ENCODE results near the gene CCDC68.

Gene CCDC68

GRCh38 chr18:54962919-54963645 lies 3.8 kb upstream of the CCDC68 start:
- in situ Hi-C loops (cut with HindIII; ENCODE audit: low sequenced_read_pairs): no loop called here

- in situ Hi-C loops (cut with HindIII; ENCODE audit: low sequenced_read_pairs): no loop called here
These were observed 2.6 kb upstream of the CCDC68 start for GRCh38 chr18:54961868-54962267.

- in situ Hi-C loops (cut with HindIII; ENCODE audit: low sequenced_read_pairs): no loop called here
These were observed 1.8 kb upstream of the CCDC68 start for GRCh38 chr18:54961016-54961423.

- in situ Hi-C loops (cut with HindIII; ENCODE audit: low sequenced_read_pairs): no loop called here
These were observed 936 bp upstream of the CCDC68 start for GRCh38 chr18:54960197-54960596.

GRCh38 chr18:54957996-54958395 lies 1.3 kb downstream of the CCDC68 start:
- in situ Hi-C loops (cut with HindIII; ENCODE audit: low sequenced_read_pairs): no loop called here

GRCh38 chr18:54957296-54957832 lies 1.9 kb downstream of the CCDC68 start:
- in situ Hi-C loops (cut with HindIII; ENCODE audit: low sequenced_read_pairs): no loop called here

GRCh38 chr18:54956506-54956905 lies 2.8 kb downstream of the CCDC68 start:
- in situ Hi-C loops (cut with HindIII; ENCODE audit: low sequenced_read_pairs): no loop called here

- in situ Hi-C loops (cut with HindIII; ENCODE audit: low sequenced_read_pairs): no loop called here
These were observed 7.2 kb downstream of the CCDC68 start for GRCh38 chr18:54952026-54952425.

GRCh38 chr18:54950221-54950620 lies 9.0 kb downstream of the CCDC68 start:
- in situ Hi-C loops (cut with HindIII; ENCODE audit: low sequenced_read_pairs): no loop called here

GRCh38 chr18:54949588-54949987 lies 9.7 kb downstream of the CCDC68 start:
- in situ Hi-C loops (cut with HindIII; ENCODE audit: low sequenced_read_pairs): no loop called here

GRCh38 chr18:54948350-54948837 lies 10.9 kb downstream of the CCDC68 start:
- in situ Hi-C loops (cut with HindIII; ENCODE audit: low sequenced_read_pairs): no loop called here

GRCh38 chr18:54947091-54947490 lies 12.2 kb downstream of the CCDC68 start:
- in situ Hi-C loops (cut with HindIII; ENCODE audit: low sequenced_read_pairs): no loop called here

GRCh38 chr18:54946149-54946581 lies 13.1 kb downstream of the CCDC68 start:
- in situ Hi-C loops (cut with HindIII; ENCODE audit: low sequenced_read_pairs): no loop called here

- in situ Hi-C loops (cut with HindIII; ENCODE audit: low sequenced_read_pairs): no loop called here
These were observed 13.6 kb downstream of the CCDC68 start for GRCh38 chr18:54945576-54946125.

- in situ Hi-C loops (cut with HindIII; ENCODE audit: low sequenced_read_pairs): no loop called here
These were observed 16.7 kb downstream of the CCDC68 start for GRCh38 chr18:54942569-54942968.

GRCh38 chr18:54942144-54942543 lies 17.1 kb downstream of the CCDC68 start:
- in situ Hi-C loops (cut with HindIII; ENCODE audit: low sequenced_read_pairs): no loop called here

- in situ Hi-C loops (cut with HindIII; ENCODE audit: low sequenced_read_pairs): no loop called here
These were observed 19.8 kb downstream of the CCDC68 start for GRCh38 chr18:54939361-54939917.

- in situ Hi-C loops (cut with HindIII; ENCODE audit: low sequenced_read_pairs): no loop called here
These were observed 20.8 kb downstream of the CCDC68 start for GRCh38 chr18:54938506-54938905.

- in situ Hi-C loops (cut with HindIII; ENCODE audit: low sequenced_read_pairs): no loop called here
These were observed 26.8 kb downstream of the CCDC68 start for GRCh38 chr18:54932472-54932871.

GRCh38 chr18:54931152-54931551 lies 28.1 kb downstream of the CCDC68 start:
- in situ Hi-C loops (cut with HindIII; ENCODE audit: low sequenced_read_pairs): no loop called here

GRCh38 chr18:54928236-54928635 lies 31.0 kb downstream of the CCDC68 start:
- in situ Hi-C loops (cut with HindIII; ENCODE audit: low sequenced_read_pairs): no loop called here

All from DLD1 (cell line).